ENCODE measurements around the gene C20orf173. TPM values are rescaled to one million over a fixed set of nuclear protein-coding genes. Genes with fewer than 3 reads are reported as not detected.

C20orf173 gene
- polyA plus RNA-seq, 1 donor from 2014 or later = not detected

DNA sequence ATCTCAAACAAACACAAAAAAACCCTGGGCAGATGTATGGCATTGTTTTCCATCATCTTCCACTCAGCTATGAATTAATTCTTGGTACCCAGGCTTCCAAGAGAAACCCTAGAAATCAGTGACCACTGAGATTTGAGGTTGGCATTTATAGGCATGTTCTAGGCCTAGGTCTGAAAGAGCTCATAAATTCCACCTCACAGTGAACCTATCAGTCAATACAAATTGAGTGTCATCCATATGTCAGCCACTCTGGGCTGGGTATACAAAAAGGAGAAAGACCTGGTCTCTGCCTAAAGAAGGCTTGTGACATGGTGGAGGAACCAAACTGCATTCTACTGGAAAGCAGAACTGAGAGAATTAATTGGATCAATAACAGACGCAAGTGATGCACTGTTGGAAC is 30.2 kb downstream of the C20orf173 start:
- H3K27me3 ChIP-seq (ENCODE audit: insufficient read depth, low read depth, low read length) = no peaks in the 10 kb centered on the region
- no peak overlapping the region for H3K9ac ChIP-seq (ENCODE audit: low read length)
- TF ChIP-seq, protein P1, sequence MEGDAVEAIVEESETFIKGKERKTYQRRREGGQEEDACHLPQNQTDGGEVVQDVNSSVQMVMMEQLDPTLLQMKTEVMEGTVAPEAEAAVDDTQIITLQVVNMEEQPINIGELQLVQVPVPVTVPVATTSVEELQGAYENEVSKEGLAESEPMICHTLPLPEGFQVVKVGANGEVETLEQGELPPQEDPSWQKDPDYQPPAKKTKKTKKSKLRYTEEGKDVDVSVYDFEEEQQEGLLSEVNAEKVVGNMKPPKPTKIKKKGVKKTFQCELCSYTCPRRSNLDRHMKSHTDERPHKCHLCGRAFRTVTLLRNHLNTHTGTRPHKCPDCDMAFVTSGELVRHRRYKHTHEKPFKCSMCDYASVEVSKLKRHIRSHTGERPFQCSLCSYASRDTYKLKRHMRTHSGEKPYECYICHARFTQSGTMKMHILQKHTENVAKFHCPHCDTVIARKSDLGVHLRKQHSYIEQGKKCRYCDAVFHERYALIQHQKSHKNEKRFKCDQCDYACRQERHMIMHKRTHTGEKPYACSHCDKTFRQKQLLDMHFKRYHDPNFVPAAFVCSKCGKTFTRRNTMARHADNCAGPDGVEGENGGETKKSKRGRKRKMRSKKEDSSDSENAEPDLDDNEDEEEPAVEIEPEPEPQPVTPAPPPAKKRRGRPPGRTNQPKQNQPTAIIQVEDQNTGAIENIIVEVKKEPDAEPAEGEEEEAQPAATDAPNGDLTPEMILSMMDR (IDR thresholded peaks at IDR 0.05; ENCODE audit: poor library complexity, severe bottlenecking) = no peak
- TF ChIP-seq EZH2 (IDR thresholded peaks at IDR 0.05; ENCODE audit: borderline replicate concordance, insufficient read depth, low read length, poor library complexity, severe bottlenecking) (no peak), SMC3 (conservative IDR thresholded peaks at IDR 0.05; ENCODE audit: poor library complexity) (no peak), TAF1 (IDR thresholded peaks at IDR 0.05; ENCODE audit: low read depth) (no peak), RAD21 (conservative IDR thresholded peaks at IDR 0.05) (no peak), EP300 (conservative IDR thresholded peaks at IDR 0.05; ENCODE audit: poor library complexity, severe bottlenecking) (no peak), POLR2AphosphoS5 (IDR thresholded peaks at IDR 0.05) (no peak), MXI1 (conservative IDR thresholded peaks at IDR 0.05; ENCODE audit: poor library complexity, severe bottlenecking) (no peak)
- TF ChIP-seq, protein P2, sequence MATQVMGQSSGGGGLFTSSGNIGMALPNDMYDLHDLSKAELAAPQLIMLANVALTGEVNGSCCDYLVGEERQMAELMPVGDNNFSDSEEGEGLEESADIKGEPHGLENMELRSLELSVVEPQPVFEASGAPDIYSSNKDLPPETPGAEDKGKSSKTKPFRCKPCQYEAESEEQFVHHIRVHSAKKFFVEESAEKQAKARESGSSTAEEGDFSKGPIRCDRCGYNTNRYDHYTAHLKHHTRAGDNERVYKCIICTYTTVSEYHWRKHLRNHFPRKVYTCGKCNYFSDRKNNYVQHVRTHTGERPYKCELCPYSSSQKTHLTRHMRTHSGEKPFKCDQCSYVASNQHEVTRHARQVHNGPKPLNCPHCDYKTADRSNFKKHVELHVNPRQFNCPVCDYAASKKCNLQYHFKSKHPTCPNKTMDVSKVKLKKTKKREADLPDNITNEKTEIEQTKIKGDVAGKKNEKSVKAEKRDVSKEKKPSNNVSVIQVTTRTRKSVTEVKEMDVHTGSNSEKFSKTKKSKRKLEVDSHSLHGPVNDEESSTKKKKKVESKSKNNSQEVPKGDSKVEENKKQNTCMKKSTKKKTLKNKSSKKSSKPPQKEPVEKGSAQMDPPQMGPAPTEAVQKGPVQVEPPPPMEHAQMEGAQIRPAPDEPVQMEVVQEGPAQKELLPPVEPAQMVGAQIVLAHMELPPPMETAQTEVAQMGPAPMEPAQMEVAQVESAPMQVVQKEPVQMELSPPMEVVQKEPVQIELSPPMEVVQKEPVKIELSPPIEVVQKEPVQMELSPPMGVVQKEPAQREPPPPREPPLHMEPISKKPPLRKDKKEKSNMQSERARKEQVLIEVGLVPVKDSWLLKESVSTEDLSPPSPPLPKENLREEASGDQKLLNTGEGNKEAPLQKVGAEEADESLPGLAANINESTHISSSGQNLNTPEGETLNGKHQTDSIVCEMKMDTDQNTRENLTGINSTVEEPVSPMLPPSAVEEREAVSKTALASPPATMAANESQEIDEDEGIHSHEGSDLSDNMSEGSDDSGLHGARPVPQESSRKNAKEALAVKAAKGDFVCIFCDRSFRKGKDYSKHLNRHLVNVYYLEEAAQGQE (IDR thresholded peaks at IDR 0.05; ENCODE audit: borderline replicate concordance) = no peak
- no peaks in the 10 kb centered on the region for H3K9me2 ChIP-seq (ENCODE audit: insufficient read depth, low read length)
- no peaks in the 10 kb centered on the region for H4K20me1 ChIP-seq (ENCODE audit: insufficient read depth)
- no peak overlapping the region for H3K4me3 ChIP-seq (ENCODE audit: low read length)
- no peak overlapping the region for H3K27ac ChIP-seq (ENCODE audit: low read length)
- H3K79me2 ChIP-seq (replicated peaks; ENCODE audit: insufficient read depth, low read length) = no peaks in the 10 kb centered on the region
- no peak overlapping the region for H3K4me2 ChIP-seq (ENCODE audit: low read length)
- no peak overlapping the region for H2AFZ ChIP-seq (ENCODE audit: low read depth, low read length)
- no peaks in the 10 kb centered on the region for H3K9me3 ChIP-seq (ENCODE audit: low read length)
- H3K36me3 ChIP-seq (ENCODE audit: insufficient read depth, low read length) = peaks cover 5% of the 10 kb centered on the region
- H3F3A ChIP-seq (ENCODE audit: insufficient read depth, low read length, poor library complexity, severe bottlenecking) = no peaks in the 10 kb centered on the region

DNA sequence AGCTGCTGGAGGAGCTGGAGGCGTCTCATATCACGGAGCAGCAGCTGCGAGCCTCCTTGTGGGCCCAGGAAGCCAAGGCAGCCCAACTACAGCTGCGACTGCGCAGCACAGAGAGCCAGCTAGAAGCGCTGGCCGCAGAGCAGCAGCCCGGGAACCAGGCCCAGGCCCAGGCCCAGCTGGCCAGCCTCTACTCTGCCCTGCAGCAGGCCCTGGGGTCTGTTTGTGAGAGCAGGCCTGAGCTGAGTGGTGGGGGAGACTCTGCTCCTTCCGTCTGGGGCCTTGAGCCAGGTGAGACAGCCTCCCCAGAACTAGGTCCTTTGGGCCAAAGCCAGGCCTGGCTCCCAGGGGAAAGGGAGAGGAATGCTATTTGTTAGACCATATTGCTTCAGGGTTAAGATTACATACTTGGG is 31.7 kb downstream of the C20orf173 start:
- H3K36me3 ChIP-seq (ENCODE audit: insufficient read depth, low read length) = peaks cover 5% of the 10 kb centered on the region
- H3K27me3 ChIP-seq (ENCODE audit: insufficient read depth, low read depth, low read length) = no peaks in the 10 kb centered on the region
- no peaks in the 10 kb centered on the region for H3K79me2 ChIP-seq (replicated peaks; ENCODE audit: insufficient read depth, low read length)
- no peaks in the 10 kb centered on the region for H3K9me3 ChIP-seq (ENCODE audit: low read length)
- H4K20me1 ChIP-seq (ENCODE audit: insufficient read depth) = no peaks in the 10 kb centered on the region
- TF ChIP-seq POLR2AphosphoS5 (IDR thresholded peaks at IDR 0.05) = no peak
- no peak overlapping the region for H3K27ac ChIP-seq (ENCODE audit: low read length)
- no peak overlapping the region for H2AFZ ChIP-seq (ENCODE audit: low read depth, low read length)
- no peak overlapping the region for H3K4me2 ChIP-seq (ENCODE audit: low read length)
- no peak overlapping the region for H3K9ac ChIP-seq (ENCODE audit: low read length)
- no peaks in the 10 kb centered on the region for H3K9me2 ChIP-seq (ENCODE audit: insufficient read depth, low read length)
- H3F3A ChIP-seq (ENCODE audit: insufficient read depth, low read length, poor library complexity, severe bottlenecking) = no peaks in the 10 kb centered on the region
- no peak overlapping the region for H3K4me3 ChIP-seq (ENCODE audit: low read length)

DNA sequence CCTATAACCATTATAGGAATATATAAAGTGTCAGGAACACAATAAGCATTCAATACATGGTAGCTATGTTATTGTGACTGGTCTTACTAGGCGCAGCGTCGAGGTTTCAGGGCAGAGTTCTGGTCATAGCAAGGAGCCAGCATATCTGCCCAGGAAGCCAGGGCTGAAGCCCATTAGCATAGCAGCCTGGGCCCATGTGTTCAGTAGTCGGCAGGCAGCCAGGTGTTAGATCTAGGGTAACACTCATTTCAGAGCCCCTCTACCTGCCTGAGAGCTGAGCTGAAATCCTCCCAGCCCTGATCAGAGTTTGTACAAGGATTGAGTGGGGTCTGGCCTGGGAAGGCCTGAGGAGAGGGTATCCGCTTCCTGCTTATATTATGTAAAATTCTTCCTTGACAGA is 32.1 kb downstream of the C20orf173 start:
- Histone ChIP-seq H3K79me2 (replicated peaks; ENCODE audit: insufficient read depth, low read length) (no peaks in the 10 kb centered on the region), H3K9me2 (ENCODE audit: insufficient read depth, low read length) (no peaks in the 10 kb centered on the region), H3K4me2 (ENCODE audit: low read length) (no peak overlapping the region), H3K27me3 (ENCODE audit: insufficient read depth, low read depth, low read length) (no peaks in the 10 kb centered on the region), H3K4me3 (ENCODE audit: low read length) (no peak overlapping the region), H4K20me1 (ENCODE audit: insufficient read depth) (no peaks in the 10 kb centered on the region), H3F3A (ENCODE audit: insufficient read depth, low read length, poor library complexity, severe bottlenecking) (no peaks in the 10 kb centered on the region), H3K27ac (ENCODE audit: low read length) (no peak overlapping the region), H3K9me3 (ENCODE audit: low read length) (no peaks in the 10 kb centered on the region), H2AFZ (ENCODE audit: low read depth, low read length) (no peak overlapping the region), H3K9ac (ENCODE audit: low read length) (no peak overlapping the region), H3K36me3 (ENCODE audit: insufficient read depth, low read length) (peaks cover 5% of the 10 kb centered on the region)
- TF ChIP-seq RAD21 (conservative IDR thresholded peaks at IDR 0.05) = no peak
- no peak for TF ChIP-seq MXI1 (conservative IDR thresholded peaks at IDR 0.05; ENCODE audit: poor library complexity, severe bottlenecking)
- TF ChIP-seq EP300 (conservative IDR thresholded peaks at IDR 0.05; ENCODE audit: poor library complexity, severe bottlenecking) = no peak
- TF ChIP-seq, protein P2 (IDR thresholded peaks at IDR 0.05; ENCODE audit: borderline replicate concordance) = no peak
- TF ChIP-seq EZH2 (IDR thresholded peaks at IDR 0.05; ENCODE audit: borderline replicate concordance, insufficient read depth, low read length, poor library complexity, severe bottlenecking) = no peak
- TF ChIP-seq POLR2AphosphoS5 (IDR thresholded peaks at IDR 0.05) = no peak
- no peak for TF ChIP-seq TAF1 (IDR thresholded peaks at IDR 0.05; ENCODE audit: low read depth)
- TF ChIP-seq, protein P1 (IDR thresholded peaks at IDR 0.05; ENCODE audit: poor library complexity, severe bottlenecking) = no peak
- no peak for TF ChIP-seq SMC3 (conservative IDR thresholded peaks at IDR 0.05; ENCODE audit: poor library complexity)

All from neural cell (in vitro differentiated cells).